ENCODE measurements around the gene TMED10.
A peak's percentile ranks its signal among the peaks of the same experiment; 100 is the strongest.

The TMED10 gene

GRCh38 chr14:75125617-75126016, 50.8 kb downstream of the TMED10 start:
- DNase-seq = no peak

- DNase-seq = no peak
These were observed 52.4 kb downstream of the TMED10 start for GRCh38 chr14:75123991-75124390.

GRCh38 chr14:75121552-75121951, 54.9 kb downstream of the TMED10 start:
- no peak for DNase-seq

GRCh38 chr14:75120541-75121291, 55.7 kb downstream of the TMED10 start:
- DNase-seq = no peak

- no peak for DNase-seq
These were observed 57.4 kb downstream of the TMED10 start for GRCh38 chr14:75119056-75119455.

GRCh38 chr14:75113932-75114539, 62.4 kb downstream of the TMED10 start:
- no peak for DNase-seq

- no peak for DNase-seq
These were observed 66.5 kb downstream of the TMED10 start for GRCh38 chr14:75109877-75110276.

GRCh38 chr14:75107186-75107585, 69.2 kb downstream of the TMED10 start:
- no peak for DNase-seq

GRCh38 chr14:75101491-75101890, 74.9 kb downstream of the TMED10 start:
- DNase-seq = no peak

GRCh38 chr14:75098682-75099081, 77.7 kb downstream of the TMED10 start:
- DNase-seq = no peak

- no peak for DNase-seq
These were observed 78.2 kb downstream of the TMED10 start for GRCh38 chr14:75098212-75098611.

- no peak for DNase-seq
These were observed 79.5 kb downstream of the TMED10 start for GRCh38 chr14:75096959-75097358.

GRCh38 chr14:75095690-75096089, 80.7 kb downstream of the TMED10 start:
- no peak for DNase-seq

GRCh38 chr14:75094896-75095295, 81.5 kb downstream of the TMED10 start:
- DNase-seq = no peak

- DNase-seq = no peak
These were observed 83.7 kb downstream of the TMED10 start for GRCh38 chr14:75092698-75093097.

- DNase-seq = no peak
These were observed 85.2 kb downstream of the TMED10 start for GRCh38 chr14:75091251-75091650.

GRCh38 chr14:75090353-75090752, 86.1 kb downstream of the TMED10 start:
- no peak for DNase-seq

- peak; percentile 46 for DNase-seq
These were observed 87.6 kb downstream of the TMED10 start for GRCh38 chr14:75088566-75089373.

- DNase-seq = no peak
These were observed 88.3 kb downstream of the TMED10 start for GRCh38 chr14:75088153-75088552.

GRCh38 chr14:75084513-75084912, 91.9 kb downstream of the TMED10 start:
- no peak for DNase-seq

- DNase-seq = no peak
These were observed 93.1 kb downstream of the TMED10 start for GRCh38 chr14:75083271-75083670.

- DNase-seq = no peak
These were observed 94.7 kb downstream of the TMED10 start for GRCh38 chr14:75081660-75082229.

Data from NCI-H748 treated with DMSO at 0.1 percent for 48 hours (cell line).